HG02623 (cell line): ENCODE measurements around the gene ADAMTS18.

Experiments used
- ATAC-seq: cut with Tn5 transposase; IDR thresholded peaks from one replicate; pipeline ENCODE4 v1.9.1; 2021; ENCODE audit warnings: moderate library complexity; ENCODE audit not compliant: unreplicated experiment

ADAMTS18 gene

GRCh38 chr16:77435272-77435820 lies 512 bp upstream of the ADAMTS18 start:
- ATAC-seq, result no peak

- no peak for ATAC-seq
Observed at GRCh38 chr16:77434022-77434529, 758 bp downstream of the ADAMTS18 start.

DNA sequence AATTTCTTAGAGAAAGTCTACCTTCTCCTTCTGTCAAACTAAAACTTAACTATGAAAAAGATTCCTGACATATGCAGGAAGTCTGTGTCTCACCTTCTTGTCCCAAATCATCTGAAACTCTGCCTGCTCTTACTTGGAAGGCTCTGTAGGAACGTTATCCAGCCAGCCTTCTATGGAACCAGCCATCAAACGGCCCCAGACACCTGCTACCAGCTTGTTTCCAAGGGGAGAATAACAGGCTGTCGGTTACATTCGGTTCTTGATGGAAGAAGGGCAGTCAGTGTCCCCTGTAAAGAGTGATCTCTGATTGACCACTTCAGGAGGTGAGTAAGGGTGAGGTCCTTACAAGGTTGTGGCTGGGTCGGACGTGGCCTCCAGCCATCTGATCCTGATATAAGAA lies 1.7 kb downstream of the ADAMTS18 start:
- no peak for ATAC-seq

DNA sequence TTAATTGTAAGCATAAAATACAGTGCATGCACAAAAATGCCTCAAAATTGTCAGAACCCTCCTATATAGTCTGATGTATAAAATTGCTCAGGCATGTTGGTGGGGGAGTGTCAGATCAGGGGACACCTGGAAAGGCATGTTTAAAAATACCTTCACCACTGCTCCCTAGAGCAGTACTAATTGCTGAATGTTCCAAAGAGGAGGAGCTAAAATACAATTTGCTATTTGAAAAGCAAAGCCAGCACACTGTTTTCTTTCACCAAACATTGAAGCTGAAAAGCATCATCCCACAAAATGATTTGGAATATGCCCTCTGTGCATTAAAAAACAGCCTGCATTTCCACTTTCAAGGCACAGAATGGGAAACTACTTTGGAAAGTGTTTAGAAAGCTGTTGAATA lies 2.6 kb downstream of the ADAMTS18 start:
- no peak for ATAC-seq

DNA sequence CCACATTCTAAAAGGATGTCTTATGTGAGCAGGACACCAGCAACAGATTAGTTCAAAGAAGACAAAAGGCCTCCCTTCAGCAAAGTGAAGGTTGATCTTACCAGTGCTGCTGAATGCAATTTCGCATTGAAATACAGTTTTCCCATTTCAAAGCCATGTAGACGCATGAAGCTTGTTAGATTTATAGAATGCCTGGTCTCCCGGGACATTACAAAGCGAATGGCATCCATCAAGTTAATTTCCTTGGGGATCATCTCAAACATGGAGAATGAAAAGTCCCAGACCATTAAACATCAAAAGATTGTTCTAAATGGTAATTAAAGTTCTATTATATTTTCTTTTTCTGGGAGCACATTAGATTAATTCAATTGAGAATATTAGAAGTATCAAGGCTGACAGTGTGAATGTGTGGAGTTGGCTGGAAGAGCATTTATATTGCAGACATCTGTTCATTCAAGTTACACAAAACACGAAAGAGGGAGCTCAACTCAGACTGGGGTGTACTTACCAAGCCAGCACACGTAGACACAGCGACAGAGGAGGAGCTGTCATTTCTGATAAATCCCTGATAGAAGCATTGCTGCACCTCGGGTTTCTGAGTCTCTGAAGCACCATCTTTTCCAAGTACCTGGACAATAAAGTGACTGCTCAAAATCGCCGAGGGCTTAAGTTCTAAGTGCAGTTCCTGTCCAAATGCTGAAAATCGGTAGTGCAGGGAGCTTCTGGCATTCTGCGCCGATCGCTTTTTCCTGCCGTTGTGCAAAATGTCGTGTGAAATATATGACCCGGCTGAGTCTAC lies 3.8 kb downstream of the ADAMTS18 start:
- no peak for ATAC-seq

- no peak for ATAC-seq
Observed at GRCh38 chr16:77430360-77430759, 4.5 kb downstream of the ADAMTS18 start.

DNA sequence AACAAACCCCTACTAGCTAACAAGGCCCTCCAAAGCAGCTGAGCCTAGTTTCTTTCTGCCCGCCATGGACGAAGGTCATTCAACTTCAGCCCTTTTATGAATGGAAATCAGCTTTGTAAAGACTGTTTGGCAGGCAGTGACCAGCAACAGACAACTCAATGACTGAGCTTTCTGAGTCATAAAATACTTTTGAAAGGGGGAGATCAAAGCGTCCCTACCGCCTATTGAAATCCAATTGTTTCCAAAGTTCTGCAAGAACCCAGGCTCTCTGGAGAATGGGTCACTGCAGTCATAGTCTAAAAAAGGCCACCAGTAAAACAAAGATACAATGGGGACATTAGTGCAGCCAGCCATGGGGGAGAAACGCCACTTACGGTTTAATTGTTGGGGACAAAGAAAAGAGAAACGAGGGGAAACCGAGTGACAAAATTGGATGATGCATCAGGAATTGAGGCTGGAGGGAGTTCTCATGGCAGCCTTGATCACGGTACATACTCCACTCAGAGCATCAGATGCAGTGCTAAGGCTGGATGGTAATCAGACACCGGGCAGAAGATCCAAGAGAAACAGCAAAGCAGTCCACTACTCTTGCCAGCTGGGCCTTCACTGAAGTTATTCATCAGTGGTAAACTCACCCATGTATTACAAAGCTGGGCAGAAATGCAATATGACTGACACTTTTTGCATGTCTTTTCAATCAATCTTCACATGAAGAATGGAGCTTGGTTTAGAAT lies 9.8 kb downstream of the ADAMTS18 start:
- no peak for ATAC-seq

DNA sequence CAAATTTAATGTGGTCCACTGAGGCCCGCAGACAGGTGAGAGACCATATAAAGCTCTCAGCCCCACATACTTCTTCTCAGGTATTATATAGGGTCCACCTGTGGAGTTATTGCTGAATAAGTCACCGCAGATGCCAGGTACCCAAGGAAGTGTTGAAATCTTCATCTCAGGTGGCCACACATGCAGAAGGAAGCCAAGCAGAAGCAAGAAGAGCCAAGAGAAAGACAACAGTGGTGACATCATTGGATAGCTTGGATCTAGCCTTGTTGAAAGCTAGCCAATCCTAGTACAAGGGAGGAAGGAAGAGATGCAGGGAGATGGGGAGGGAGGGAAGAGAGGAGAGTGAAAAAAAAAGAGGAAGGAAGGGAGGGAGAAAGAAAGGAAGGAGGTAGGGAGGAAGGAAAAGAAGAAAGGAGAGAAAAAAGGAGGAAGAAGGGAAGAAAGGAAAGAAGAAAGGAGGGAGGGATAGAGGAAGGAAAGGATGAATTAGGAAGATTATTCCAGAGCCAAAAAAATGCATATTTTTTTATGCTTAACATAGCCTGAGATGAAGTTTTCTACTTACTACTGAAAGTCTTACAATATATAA lies 12.5 kb downstream of the ADAMTS18 start:
- no peak for ATAC-seq

DNA sequence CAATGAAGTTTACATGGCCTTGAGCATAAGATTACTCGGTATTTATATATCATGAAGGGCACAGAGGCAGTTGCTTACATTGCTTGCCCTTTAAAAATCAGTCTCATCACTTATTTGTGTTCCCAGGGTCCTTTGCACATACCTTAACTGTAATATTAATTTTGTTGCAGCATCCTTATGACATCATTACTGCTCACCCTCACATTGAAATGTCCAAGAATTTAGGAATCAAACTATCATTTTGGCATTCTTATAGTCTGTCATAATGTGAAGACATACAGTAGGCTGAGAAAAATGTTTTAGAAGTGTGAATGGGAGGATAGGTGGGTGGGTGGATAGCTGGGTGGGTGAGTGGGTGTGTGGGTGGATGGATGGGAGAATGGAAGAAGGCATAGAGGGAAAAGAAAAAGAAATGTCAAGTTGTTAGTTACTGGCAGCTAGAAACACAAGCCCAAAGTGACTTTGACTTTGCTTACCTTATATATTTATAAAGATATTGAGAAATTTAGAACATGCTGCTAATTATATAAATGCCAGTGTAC lies 17.8 kb downstream of the ADAMTS18 start:
- ATAC-seq, result no peak

GRCh38 chr16:77414752-77415231 lies 20.0 kb downstream of the ADAMTS18 start:
- ATAC-seq, result no peak

DNA sequence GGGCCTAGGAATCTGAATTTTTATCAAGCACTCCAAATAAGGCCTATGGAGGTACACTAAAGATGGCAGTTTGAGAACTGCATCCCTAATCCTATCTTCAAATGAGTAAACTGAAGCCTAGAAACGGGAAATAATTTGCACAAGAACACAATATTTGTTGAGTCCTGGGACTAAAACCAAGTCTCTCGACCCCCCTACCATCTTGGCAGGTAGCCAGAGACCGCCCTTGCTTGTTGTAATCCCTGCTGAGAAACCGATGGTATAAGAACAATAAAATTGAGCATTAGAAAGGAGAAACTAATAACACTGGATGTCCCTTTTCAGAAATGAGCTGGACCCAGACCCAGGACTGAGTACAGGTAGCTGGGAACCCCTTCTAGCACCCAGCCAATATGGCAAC lies 24.4 kb downstream of the ADAMTS18 start:
- no peak for ATAC-seq

DNA sequence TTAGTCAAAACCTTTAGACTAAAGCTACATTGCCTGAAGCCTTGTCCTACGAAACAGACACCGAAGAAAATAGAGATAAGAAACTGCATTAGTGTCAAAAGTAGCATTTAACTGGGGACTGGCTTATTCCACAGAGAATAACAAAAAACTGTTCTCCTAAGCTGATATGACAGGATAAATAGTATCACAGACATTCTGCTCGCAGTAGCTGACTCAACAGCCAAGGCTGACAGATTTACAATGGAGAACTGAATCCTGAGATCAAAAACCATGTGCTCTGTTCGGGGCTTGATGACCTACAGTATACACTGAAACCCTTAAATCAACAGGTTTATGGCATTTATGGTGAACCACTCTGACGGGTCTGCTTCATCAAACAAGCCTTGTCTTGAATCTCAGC lies 25.5 kb downstream of the ADAMTS18 start:
- ATAC-seq, result no peak

- ATAC-seq, result no peak
Observed at GRCh38 chr16:77408607-77409006, 26.2 kb downstream of the ADAMTS18 start.

- no peak for ATAC-seq
Observed at GRCh38 chr16:77406680-77407079, 28.2 kb downstream of the ADAMTS18 start.

DNA sequence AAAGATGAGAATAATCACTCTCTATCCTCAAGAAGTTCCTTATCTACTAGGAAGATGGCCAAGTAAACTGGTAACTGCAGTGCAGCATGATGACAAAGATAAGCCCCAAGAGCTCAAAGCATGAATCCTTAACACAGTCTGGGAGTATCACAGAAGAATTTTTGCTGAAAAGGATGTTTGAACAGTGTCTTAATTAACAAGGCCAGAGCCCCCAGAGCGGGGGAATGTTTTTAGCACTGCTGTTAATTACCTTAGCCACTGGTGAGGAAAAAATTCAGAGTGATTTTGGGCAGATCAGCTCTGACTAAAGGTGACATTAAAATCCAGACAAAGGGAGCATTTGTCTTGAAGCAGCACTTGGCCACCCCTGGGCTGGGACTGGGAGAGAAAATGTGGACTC lies 30.1 kb downstream of the ADAMTS18 start:
- no peak for ATAC-seq

DNA sequence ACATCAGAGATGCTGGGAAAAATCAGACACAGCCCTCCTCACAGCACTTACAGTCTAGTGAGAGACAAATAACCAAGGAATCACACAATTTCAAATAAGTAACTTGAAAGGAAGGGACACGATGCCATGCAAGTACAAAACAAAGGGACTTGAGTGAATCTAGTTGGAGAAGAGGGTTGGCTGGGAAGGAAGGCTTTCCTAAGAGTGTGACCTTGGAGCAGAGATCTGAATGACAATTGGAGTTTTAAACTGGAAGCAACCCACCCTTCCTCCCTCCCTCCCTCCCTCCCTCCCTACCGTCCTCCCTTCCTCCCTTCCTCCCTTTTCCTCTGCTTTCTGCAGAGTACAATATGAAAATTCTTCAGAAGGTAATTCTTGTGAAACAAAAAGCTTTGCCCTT lies 31.1 kb downstream of the ADAMTS18 start:
- ATAC-seq, result no peak

GRCh38 chr16:77402672-77403071 lies 32.2 kb downstream of the ADAMTS18 start:
- ATAC-seq, result no peak

DNA sequence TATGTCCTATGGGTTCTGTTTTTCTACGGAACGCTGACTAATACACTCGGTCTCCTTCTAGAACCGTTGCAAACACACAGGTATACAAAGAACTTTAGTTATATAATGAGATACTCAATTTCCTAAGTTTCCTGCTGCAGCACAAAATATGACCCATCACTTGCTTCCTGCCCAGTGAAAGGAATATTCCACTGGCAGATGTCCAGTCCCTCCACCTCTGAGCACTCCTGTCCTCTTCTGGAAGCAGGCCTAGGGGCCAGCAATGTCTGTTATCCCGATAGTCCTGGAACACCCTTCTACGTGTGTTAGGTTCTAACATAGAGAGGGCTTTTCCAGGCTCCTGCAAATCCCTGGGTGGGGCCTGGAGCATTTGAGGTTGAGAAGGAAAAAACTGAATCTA lies 32.7 kb downstream of the ADAMTS18 start:
- no peak for ATAC-seq

DNA sequence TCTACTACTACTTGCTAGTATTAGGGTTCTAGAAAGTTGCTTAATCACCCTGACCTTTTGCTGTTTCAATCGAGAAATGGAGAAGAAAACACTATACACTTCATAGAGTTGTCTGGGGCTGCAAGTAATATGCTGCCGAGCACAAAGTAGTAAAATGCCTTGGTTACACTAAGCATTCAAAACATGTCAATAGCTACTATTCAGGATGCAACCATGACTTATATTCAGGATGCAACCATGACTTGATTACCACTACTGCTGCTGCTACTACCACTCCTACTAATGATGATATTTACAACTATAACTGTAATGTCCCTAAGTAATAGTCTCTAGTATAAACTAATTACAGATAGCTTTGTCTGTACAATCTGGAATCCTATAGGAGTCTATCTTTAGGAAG lies 35.3 kb downstream of the ADAMTS18 start:
- ATAC-seq, result no peak

DNA sequence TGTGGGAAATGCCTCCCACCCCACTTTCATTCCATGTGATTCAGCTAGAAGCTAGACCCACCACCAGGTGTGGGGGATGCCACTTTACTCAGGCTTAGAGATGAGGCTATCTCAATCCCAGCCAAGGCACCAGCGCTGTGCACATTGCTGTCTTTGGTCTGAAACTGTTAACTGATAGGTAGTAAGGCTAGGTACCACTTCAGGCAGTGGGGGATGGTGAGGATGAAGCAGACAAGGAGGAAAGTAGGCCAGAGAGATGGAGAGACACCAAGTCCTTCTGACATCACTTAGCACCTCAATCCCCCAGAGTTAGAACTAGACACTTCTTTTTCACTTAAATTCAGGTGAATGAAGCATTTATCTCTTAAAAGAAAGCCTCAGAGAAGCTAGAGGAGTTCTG lies 35.8 kb downstream of the ADAMTS18 start:
- no peak for ATAC-seq

- no peak for ATAC-seq
Observed at GRCh38 chr16:77398495-77398894, 36.3 kb downstream of the ADAMTS18 start.
